Measurements from ENCODE around the gene ACAP2. TPM values are rescaled to one million over a fixed set of nuclear protein-coding genes. Genes with fewer than 3 reads are reported as not detected.
"Not testable (repeated sequence)": the region's sequence is repeated elsewhere in the genome, so short reads cannot be mapped to it uniquely, and the experiment has no call there.

Gene ACAP2, protein sequence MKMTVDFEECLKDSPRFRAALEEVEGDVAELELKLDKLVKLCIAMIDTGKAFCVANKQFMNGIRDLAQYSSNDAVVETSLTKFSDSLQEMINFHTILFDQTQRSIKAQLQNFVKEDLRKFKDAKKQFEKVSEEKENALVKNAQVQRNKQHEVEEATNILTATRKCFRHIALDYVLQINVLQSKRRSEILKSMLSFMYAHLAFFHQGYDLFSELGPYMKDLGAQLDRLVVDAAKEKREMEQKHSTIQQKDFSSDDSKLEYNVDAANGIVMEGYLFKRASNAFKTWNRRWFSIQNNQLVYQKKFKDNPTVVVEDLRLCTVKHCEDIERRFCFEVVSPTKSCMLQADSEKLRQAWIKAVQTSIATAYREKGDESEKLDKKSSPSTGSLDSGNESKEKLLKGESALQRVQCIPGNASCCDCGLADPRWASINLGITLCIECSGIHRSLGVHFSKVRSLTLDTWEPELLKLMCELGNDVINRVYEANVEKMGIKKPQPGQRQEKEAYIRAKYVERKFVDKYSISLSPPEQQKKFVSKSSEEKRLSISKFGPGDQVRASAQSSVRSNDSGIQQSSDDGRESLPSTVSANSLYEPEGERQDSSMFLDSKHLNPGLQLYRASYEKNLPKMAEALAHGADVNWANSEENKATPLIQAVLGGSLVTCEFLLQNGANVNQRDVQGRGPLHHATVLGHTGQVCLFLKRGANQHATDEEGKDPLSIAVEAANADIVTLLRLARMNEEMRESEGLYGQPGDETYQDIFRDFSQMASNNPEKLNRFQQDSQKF
- polyA plus RNA-seq (2011; rRNA removed), result 35.9 and 50.2 TPM in 2 replicates
- polyA minus RNA-seq (2011; rRNA and poly(A)+ RNA removed), result 65.5 and 80.1 TPM in 2 replicates

DNA sequence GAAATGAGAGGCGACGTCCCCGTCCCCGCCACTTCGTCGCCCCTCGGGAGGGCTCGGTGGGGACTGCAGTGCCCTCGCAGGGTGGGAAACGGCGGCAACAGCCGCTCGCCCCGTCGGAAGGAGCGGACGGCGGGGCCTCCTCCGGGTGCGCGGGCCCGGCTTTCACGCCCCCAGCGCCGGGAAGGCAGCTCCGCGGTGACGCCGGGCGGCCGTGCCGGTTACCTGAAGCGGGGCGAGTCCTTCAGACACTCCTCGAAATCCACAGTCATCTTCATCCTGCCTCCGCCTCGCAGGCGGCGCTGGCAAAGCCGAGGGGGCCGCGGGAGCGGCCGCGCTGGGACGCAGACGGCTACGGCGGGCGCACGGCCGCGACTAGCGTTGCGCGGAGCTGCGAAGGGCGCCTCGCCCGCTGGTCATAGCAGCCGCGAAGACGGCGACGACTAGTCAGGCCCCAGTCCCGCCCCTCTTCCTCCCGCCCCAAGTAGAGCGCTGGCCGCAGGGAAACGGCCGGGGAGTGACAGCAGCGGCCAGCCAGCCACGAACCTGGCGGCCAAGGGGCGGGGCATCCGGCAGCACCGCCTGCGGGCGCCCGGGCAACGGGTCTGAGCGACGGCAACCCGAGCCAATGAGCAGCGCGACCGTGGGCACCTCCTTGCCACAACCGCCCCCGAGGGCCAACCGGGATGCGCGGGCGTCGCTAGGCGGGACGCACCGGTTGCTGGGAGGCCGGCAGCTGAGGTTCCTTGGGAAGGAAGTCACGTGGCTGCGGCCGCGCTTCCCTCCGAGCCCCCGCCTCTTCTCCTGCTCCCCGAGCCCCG is at the start of gene ACAP2:
Gene ACAP2 (minus strand): TSS at position 448 of the 818 bp plus-strand sequence. CDS start 173 bp downstream, at position 275.
- POLR2A ChIA-PET, result interaction anchor here (0.6 to 3.6 kb wide), 9 partner anchors 8 to 173 kb away, joined by 3 to 14 read pairs (median 5); partner anchors contain the start of genes PPP1R2 and XXYLT1
- H3K27ac ChIP-seq (ENCODE audit: low read depth, low read length), result peak within 1 kb of the TSS; percentile 25
- CTCF ChIA-PET, result interaction anchor here (0.6 to 1.9 kb wide), 2 partner anchors 172 to 759 kb away, joined by 8 to 11 read pairs; partner anchors contain the start of gene XXYLT1
- no peaks in the 10 kb centered on the region; the same call in 1 of the 2 replicates for H3K9me3 ChIP-seq (ENCODE audit: control insufficient read depth, insufficient read depth, low read length)
- H3K4me3 ChIP-seq (ENCODE audit: low read depth, low read length), result peak within 1 kb of the TSS; percentile 60
- peak; percentile 99 for DNase-seq (ENCODE audit: low read depth, low spot score)
- TF ChIP-seq, protein P1, sequence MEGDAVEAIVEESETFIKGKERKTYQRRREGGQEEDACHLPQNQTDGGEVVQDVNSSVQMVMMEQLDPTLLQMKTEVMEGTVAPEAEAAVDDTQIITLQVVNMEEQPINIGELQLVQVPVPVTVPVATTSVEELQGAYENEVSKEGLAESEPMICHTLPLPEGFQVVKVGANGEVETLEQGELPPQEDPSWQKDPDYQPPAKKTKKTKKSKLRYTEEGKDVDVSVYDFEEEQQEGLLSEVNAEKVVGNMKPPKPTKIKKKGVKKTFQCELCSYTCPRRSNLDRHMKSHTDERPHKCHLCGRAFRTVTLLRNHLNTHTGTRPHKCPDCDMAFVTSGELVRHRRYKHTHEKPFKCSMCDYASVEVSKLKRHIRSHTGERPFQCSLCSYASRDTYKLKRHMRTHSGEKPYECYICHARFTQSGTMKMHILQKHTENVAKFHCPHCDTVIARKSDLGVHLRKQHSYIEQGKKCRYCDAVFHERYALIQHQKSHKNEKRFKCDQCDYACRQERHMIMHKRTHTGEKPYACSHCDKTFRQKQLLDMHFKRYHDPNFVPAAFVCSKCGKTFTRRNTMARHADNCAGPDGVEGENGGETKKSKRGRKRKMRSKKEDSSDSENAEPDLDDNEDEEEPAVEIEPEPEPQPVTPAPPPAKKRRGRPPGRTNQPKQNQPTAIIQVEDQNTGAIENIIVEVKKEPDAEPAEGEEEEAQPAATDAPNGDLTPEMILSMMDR (IDR thresholded peaks at IDR 0.05; ENCODE audit: low read depth, low read length), result no peak
- no peaks in the 10 kb centered on the region for H3K27me3 ChIP-seq (ENCODE audit: control insufficient read depth, insufficient read depth, low read length)

DNA sequence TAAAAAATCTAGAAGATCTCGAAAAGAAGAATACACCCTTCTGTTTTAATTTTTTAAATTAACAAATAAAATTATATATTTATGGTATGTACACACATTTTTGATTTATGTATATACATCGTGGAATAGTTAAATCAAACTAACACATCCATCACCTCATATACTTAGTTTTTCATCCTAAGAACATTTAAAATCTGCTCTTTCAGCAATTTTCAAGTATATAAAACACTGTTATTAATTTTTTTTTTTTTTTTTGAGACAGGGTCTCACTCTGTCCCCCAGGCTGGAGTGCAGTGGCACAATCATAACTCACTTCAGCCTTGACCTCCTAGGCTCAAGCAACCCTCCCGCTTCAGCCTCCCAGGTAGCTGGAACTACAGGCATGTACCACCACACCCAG is 32.8 kb upstream of the ACAP2 start:
- no peaks in the 10 kb centered on the region for H3K9me3 ChIP-seq (ENCODE audit: control insufficient read depth, insufficient read depth, low read length)
- no peak overlapping the region for H3K27ac ChIP-seq (ENCODE audit: low read depth, low read length)
- no peak overlapping the region for H3K4me3 ChIP-seq (ENCODE audit: low read depth, low read length)
- TF ChIP-seq, protein P1 (IDR thresholded peaks at IDR 0.05; ENCODE audit: low read depth, low read length), result no peak
- no peak for DNase-seq (ENCODE audit: low read depth, low spot score)
- CTCF ChIA-PET, result no interaction called here
- H3K27me3 ChIP-seq (ENCODE audit: control insufficient read depth, insufficient read depth, low read length), result peaks cover 3% of the 10 kb centered on the region
- POLR2A ChIA-PET, result no interaction called here

DNA sequence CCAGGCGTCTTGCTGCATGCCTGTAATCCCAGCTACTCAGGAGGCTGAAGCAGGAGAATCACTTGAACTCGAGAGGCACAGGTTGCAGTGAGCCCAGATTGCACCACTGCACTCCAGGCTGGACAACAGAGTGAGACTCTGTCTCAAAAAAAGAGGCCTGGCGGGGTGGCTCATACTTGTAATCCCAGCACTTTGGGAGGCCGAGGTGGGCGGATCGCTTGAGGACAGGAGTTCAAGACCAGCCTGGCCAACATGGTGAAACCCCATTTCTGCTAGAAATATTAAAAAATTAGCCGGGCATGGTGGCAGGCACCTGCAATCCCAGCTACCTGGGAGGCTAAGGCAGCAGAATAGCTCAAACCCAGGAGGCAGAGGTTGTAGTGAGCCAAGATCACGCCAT is 32.3 kb upstream of the ACAP2 start:
- DNase-seq (ENCODE audit: low read depth, low spot score); POLR2A ChIA-PET; H3K4me3 ChIP-seq (ENCODE audit: low read depth, low read length); H3K27ac ChIP-seq (ENCODE audit: low read depth, low read length); H3K27me3 ChIP-seq (ENCODE audit: control insufficient read depth, insufficient read depth, low read length); CTCF ChIA-PET; H3K9me3 ChIP-seq (ENCODE audit: control insufficient read depth, insufficient read depth, low read length): not testable (repeated sequence)

DNA sequence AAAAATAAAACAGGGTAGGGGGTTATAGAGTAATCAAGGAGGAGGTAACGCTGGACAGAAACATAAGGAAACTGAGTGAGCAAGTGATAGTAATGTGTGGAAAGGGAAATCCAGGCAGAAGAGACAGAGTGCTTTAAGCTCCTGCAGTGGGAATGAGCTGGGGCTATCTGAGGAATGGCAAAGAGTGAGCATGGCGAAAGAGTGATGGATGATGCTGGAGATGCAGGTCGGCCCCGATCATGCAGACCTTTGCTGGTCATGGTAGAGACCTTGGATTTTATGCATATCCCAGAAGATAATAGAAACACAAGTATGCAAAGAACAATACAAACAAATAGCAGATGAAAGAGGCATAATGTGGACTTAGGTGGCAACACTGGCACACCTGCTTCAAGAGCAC is 26.0 kb upstream of the ACAP2 start:
- no peak for DNase-seq (ENCODE audit: low read depth, low spot score)
- TF ChIP-seq, protein P1 (IDR thresholded peaks at IDR 0.05; ENCODE audit: low read depth, low read length), result no peak
- Histone ChIP-seq H3K9me3 (ENCODE audit: control insufficient read depth, insufficient read depth, low read length) (no peaks in the 10 kb centered on the region), H3K4me3 (ENCODE audit: low read depth, low read length) (no peak overlapping the region), H3K27ac (ENCODE audit: low read depth, low read length) (no peak overlapping the region), H3K27me3 (ENCODE audit: control insufficient read depth, insufficient read depth, low read length) (peaks cover 3% of the 10 kb centered on the region)
- CTCF ChIA-PET, result no interaction called here
- POLR2A ChIA-PET, result no interaction called here

DNA sequence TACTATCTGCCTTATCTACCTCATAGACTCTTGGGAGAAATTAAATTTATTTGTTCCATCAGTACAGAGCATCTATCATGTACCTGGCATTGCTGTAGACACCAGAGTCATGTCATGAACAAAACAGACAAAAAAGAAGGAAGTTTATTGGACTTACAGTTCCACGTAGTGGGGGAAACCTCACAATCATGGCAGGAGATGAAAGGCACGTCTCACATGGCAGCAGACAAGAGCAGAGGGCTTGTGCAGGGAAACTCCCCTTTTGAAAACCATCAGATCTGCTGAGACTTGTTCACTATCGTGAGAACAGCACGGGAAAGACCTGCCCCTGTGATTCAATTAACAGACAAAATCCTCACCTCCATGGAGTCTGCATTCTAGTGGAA is 25.6 kb upstream of the ACAP2 start:
- ChIA-PET CTCF (no interaction called here), POLR2A (no interaction called here)

More for the DNA sequence above, 25.6 kb upstream of the ACAP2 start:
- no peak overlapping the region for H3K4me3 ChIP-seq (ENCODE audit: low read depth, low read length)
- H3K27ac ChIP-seq (ENCODE audit: low read depth, low read length), result no peak overlapping the region
- DNase-seq (ENCODE audit: low read depth, low spot score), result no peak
- no peaks in the 10 kb centered on the region for H3K9me3 ChIP-seq (ENCODE audit: control insufficient read depth, insufficient read depth, low read length)
- H3K27me3 ChIP-seq (ENCODE audit: control insufficient read depth, insufficient read depth, low read length), result peaks cover 3% of the 10 kb centered on the region
- TF ChIP-seq, protein P1 (IDR thresholded peaks at IDR 0.05; ENCODE audit: low read depth, low read length), result no peak

Measured in AG04450 (cell line).